GM12891 (cell line): Measurements from ENCODE around the gene GLIS1.

ENCODE experiments used
- POLR2A ChIP-seq: IDR thresholded peaks from 2 replicates; pipeline ENCODE4 v1.6.1; 2011; ENCODE audit warnings: low read depth, low read length, control low read depth
- POLR2AphosphoS5 ChIP-seq: IDR thresholded peaks from 2 replicates; pipeline ENCODE4 v1.6.1; 2011; ENCODE audit warnings: low read depth, low read length, control low read depth
- POU2F2 ChIP-seq: IDR thresholded peaks from 2 replicates; pipeline ENCODE4 v1.6.1; 2011; ENCODE audit warnings: low read depth, mild to moderate bottlenecking, control low read depth, low read length, moderate library complexity
- TAF1 ChIP-seq: IDR thresholded peaks from 2 replicates; pipeline ENCODE4 v1.6.1; 2011; ENCODE audit warnings: low read depth, low read length, control low read depth

- TF ChIP-seq POLR2AphosphoS5 (no peak), POU2F2 (no peak), POLR2A (no peak), TAF1 (no peak)
Measured at GRCh38 chr1:53625049-53625448, 113.9 kb downstream of the GLIS1 start.
